Measurements from ENCODE around the gene KRTAP10-4.

Gene KRTAP10-4

GRCh38 chr21:44530221-44530902, 43.2 kb upstream of the KRTAP10-4 start:
- Histone ChIP-seq H3K27me3 (ENCODE audit: control insufficient read depth, insufficient read depth, low read length) (no peaks in the 10 kb centered on the region), H3K9ac (ENCODE audit: low read depth, low read length) (no peak overlapping the region), H3K36me3 (ENCODE audit: control insufficient read depth, insufficient read depth, low read length) (no peaks in the 10 kb centered on the region), H3K27ac (ENCODE audit: low read depth, low read length) (no peak overlapping the region), H3K4me1 (ENCODE audit: control insufficient read depth, insufficient read depth, low read length) (no peaks in the 10 kb centered on the region), H3K4me3 (ENCODE audit: low read depth, low read length) (no peak overlapping the region), H3K9me3 (ENCODE audit: control insufficient read depth, insufficient read depth, low read length) (no peaks in the 10 kb centered on the region)

GRCh38 chr21:44530903-44531605, 42.5 kb upstream of the KRTAP10-4 start:
- Histone ChIP-seq H3K4me3 (ENCODE audit: low read depth, low read length) (no peak overlapping the region), H3K9ac (ENCODE audit: low read depth, low read length) (no peak overlapping the region), H3K4me1 (ENCODE audit: control insufficient read depth, insufficient read depth, low read length) (no peaks in the 10 kb centered on the region), H3K27me3 (ENCODE audit: control insufficient read depth, insufficient read depth, low read length) (no peaks in the 10 kb centered on the region), H3K27ac (ENCODE audit: low read depth, low read length) (no peak overlapping the region), H3K9me3 (ENCODE audit: control insufficient read depth, insufficient read depth, low read length) (no peaks in the 10 kb centered on the region), H3K36me3 (ENCODE audit: control insufficient read depth, insufficient read depth, low read length) (no peaks in the 10 kb centered on the region)

GRCh38 chr21:44531606-44532564, 41.6 kb upstream of the KRTAP10-4 start:
- no peaks in the 10 kb centered on the region for H3K27me3 ChIP-seq (ENCODE audit: control insufficient read depth, insufficient read depth, low read length)
- no peaks in the 10 kb centered on the region for H3K4me1 ChIP-seq (ENCODE audit: control insufficient read depth, insufficient read depth, low read length)
- H3K9me3 ChIP-seq (ENCODE audit: control insufficient read depth, insufficient read depth, low read length), result no peaks in the 10 kb centered on the region
- no peak overlapping the region for H3K9ac ChIP-seq (ENCODE audit: low read depth, low read length)
- H3K4me3 ChIP-seq (ENCODE audit: low read depth, low read length), result no peak overlapping the region
- H3K27ac ChIP-seq (ENCODE audit: low read depth, low read length), result no peak overlapping the region
- H3K36me3 ChIP-seq (ENCODE audit: control insufficient read depth, insufficient read depth, low read length), result no peaks in the 10 kb centered on the region

DNA sequence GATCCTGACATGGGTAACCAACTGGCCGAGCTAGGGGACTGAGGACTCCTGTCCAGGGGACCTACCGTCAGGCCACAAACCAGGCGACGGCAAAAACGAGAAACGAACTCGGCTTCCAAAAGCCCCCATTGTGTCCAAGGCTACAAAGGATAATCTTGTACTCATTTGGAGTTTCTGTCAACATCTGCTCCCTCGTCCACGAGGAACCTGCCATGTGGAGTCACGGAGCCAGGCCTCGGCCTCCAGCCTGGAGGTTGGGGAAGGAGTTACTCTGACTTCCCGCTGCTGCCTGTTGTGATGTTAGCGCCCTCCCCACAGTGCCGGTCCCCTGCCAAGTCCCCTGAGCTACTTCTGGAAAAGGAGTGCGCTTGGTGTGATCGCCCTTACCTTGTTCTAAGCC, 40.8 kb upstream of the KRTAP10-4 start:
- no peak overlapping the region for H3K4me3 ChIP-seq (ENCODE audit: low read depth, low read length)
- no peak overlapping the region for H3K27ac ChIP-seq (ENCODE audit: low read depth, low read length)
- H3K36me3 ChIP-seq (ENCODE audit: control insufficient read depth, insufficient read depth, low read length), result no peaks in the 10 kb centered on the region
- no peaks in the 10 kb centered on the region for H3K27me3 ChIP-seq (ENCODE audit: control insufficient read depth, insufficient read depth, low read length)
- H3K9ac ChIP-seq (ENCODE audit: low read depth, low read length), result no peak overlapping the region
- no peaks in the 10 kb centered on the region for H3K4me1 ChIP-seq (ENCODE audit: control insufficient read depth, insufficient read depth, low read length)
- no peaks in the 10 kb centered on the region for H3K9me3 ChIP-seq (ENCODE audit: control insufficient read depth, insufficient read depth, low read length)

DNA sequence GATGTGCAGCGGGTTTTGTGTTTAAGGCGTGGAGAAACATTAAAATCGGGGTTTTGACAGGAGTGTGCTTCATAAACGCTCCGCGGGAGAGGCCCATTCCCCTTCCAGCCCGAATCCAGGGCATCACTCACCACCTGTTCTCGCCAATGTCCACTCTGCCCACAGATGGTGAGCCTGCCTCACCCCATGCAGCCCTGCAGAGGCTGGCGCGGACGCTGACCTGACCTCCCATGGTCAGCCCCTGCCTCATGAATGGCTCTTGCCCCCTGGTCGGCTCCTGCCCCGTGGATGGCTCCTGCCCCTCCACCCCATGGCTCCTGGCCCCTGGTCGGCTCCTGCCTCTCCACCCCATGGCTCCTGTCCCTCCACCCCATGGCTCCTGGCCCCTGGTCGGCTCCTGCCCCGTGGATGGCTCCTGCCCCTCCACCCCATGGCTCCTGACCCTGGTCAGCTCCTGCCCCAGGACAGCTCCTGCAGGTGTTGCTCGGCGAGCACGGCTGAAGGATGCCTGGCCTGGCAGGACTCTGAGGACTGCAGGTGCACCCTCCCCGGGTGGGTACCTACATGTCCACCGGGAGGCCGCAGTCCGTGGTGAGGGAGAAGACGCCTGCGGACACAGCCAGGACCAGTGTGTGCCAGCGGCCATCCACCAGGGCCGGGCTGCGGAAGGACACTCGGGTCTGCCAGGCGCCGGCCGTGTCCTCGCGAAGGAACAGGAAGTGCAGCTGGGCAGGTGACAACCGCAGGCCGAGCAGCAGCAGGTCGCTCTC, 40.2 kb upstream of the KRTAP10-4 start:
- Histone ChIP-seq H3K9me3 (ENCODE audit: control insufficient read depth, insufficient read depth, low read length) (no peaks in the 10 kb centered on the region), H3K4me1 (ENCODE audit: control insufficient read depth, insufficient read depth, low read length) (no peaks in the 10 kb centered on the region), H3K36me3 (ENCODE audit: control insufficient read depth, insufficient read depth, low read length) (no peaks in the 10 kb centered on the region), H3K27me3 (ENCODE audit: control insufficient read depth, insufficient read depth, low read length) (no peaks in the 10 kb centered on the region), H3K9ac (ENCODE audit: low read depth, low read length) (no peak overlapping the region), H3K4me3 (ENCODE audit: low read depth, low read length) (no peak overlapping the region), H3K27ac (ENCODE audit: low read depth, low read length) (no peak overlapping the region)

GRCh38 chr21:44533891-44534627, 39.5 kb upstream of the KRTAP10-4 start:
- H3K27me3 ChIP-seq (ENCODE audit: control insufficient read depth, insufficient read depth, low read length), result no peaks in the 10 kb centered on the region

GRCh38 chr21:44534688-44535087, 38.8 kb upstream of the KRTAP10-4 start:
- Histone ChIP-seq H3K36me3 (ENCODE audit: control insufficient read depth, insufficient read depth, low read length) (no peaks in the 10 kb centered on the region), H3K9me3 (ENCODE audit: control insufficient read depth, insufficient read depth, low read length) (no peaks in the 10 kb centered on the region), H3K27ac (ENCODE audit: low read depth, low read length) (no peak overlapping the region), H3K27me3 (ENCODE audit: control insufficient read depth, insufficient read depth, low read length) (no peaks in the 10 kb centered on the region), H3K9ac (ENCODE audit: low read depth, low read length) (no peak overlapping the region), H3K4me1 (ENCODE audit: control insufficient read depth, insufficient read depth, low read length) (no peaks in the 10 kb centered on the region), H3K4me3 (ENCODE audit: low read depth, low read length) (no peak overlapping the region)

More at GRCh38 chr21:44533891-44534627, 39.5 kb upstream of the KRTAP10-4 start:
- Histone ChIP-seq H3K9me3 (ENCODE audit: control insufficient read depth, insufficient read depth, low read length) (no peaks in the 10 kb centered on the region), H3K9ac (ENCODE audit: low read depth, low read length) (no peak overlapping the region), H3K36me3 (ENCODE audit: control insufficient read depth, insufficient read depth, low read length) (no peaks in the 10 kb centered on the region), H3K27ac (ENCODE audit: low read depth, low read length) (no peak overlapping the region), H3K4me3 (ENCODE audit: low read depth, low read length) (no peak overlapping the region), H3K4me1 (ENCODE audit: control insufficient read depth, insufficient read depth, low read length) (no peaks in the 10 kb centered on the region)

- Histone ChIP-seq H3K4me1 (ENCODE audit: control insufficient read depth, insufficient read depth, low read length) (no peaks in the 10 kb centered on the region), H3K9me3 (ENCODE audit: control insufficient read depth, insufficient read depth, low read length) (no peaks in the 10 kb centered on the region), H3K36me3 (ENCODE audit: control insufficient read depth, insufficient read depth, low read length) (no peaks in the 10 kb centered on the region), H3K27me3 (ENCODE audit: control insufficient read depth, insufficient read depth, low read length) (no peaks in the 10 kb centered on the region), H3K4me3 (ENCODE audit: low read depth, low read length) (no peak overlapping the region), H3K9ac (ENCODE audit: low read depth, low read length) (no peak overlapping the region), H3K27ac (ENCODE audit: low read depth, low read length) (no peak overlapping the region)
Observed at GRCh38 chr21:44535963-44536362, 37.6 kb upstream of the KRTAP10-4 start.

GRCh38 chr21:44537930-44538911, 35.3 kb upstream of the KRTAP10-4 start:
- Histone ChIP-seq H3K9me3 (ENCODE audit: control insufficient read depth, insufficient read depth, low read length) (no peaks in the 10 kb centered on the region), H3K9ac (ENCODE audit: low read depth, low read length) (no peak overlapping the region), H3K4me3 (ENCODE audit: low read depth, low read length) (no peak overlapping the region), H3K27me3 (ENCODE audit: control insufficient read depth, insufficient read depth, low read length) (no peaks in the 10 kb centered on the region), H3K4me1 (ENCODE audit: control insufficient read depth, insufficient read depth, low read length) (no peaks in the 10 kb centered on the region), H3K27ac (ENCODE audit: low read depth, low read length) (no peak overlapping the region), H3K36me3 (ENCODE audit: control insufficient read depth, insufficient read depth, low read length) (no peaks in the 10 kb centered on the region)

All from HUES48 (cell line).